CD4-positive, CD25-positive, alpha-beta regulatory T cell (primary cell): ENCODE data around the gene RAE1. TPM values are rescaled to one million over a fixed set of nuclear protein-coding genes. Genes with fewer than 3 reads are reported as not detected.

Source experiments
- ATAC-seq, 2 donors: fragments of 150-1000 bp; cut with Tn5 transposase; one replicate each; pipeline ENCODE4 v1.10.0; 2021; ENCODE audit warnings: low read depth in 2 of 2, moderate number of reproducible peaks in 2 of 2, moderate library complexity in 1 of 2
- DNase-seq, 3 donors: peaks; one replicate each; pipeline versions ENCODE4 v3.0.0 to v3.0.0-alpha.2; 2012 to 2022; ENCODE audit warnings: mixed read lengths in 1 of 3
- H3K27ac ChIP-seq: one replicate; pipeline ENCODE4 v1.7.0; 2013; ENCODE audit warnings: mild to moderate bottlenecking, low read length; ENCODE audit not compliant: insufficient read depth, poor library complexity, severe bottlenecking
- H3K27me3 ChIP-seq: one replicate; pipeline ENCODE4 v1.7.0; 2013; ENCODE audit warnings: low read length; ENCODE audit not compliant: control insufficient read depth, insufficient read depth
- H3K36me3 ChIP-seq: one replicate; pipeline ENCODE4 v1.7.0; 2013; ENCODE audit warnings: mild to moderate bottlenecking, low read length, moderate library complexity; ENCODE audit not compliant: control insufficient read depth, insufficient read depth
- H3K4me1 ChIP-seq: 2 replicates; pipeline ENCODE4 v1.7.0; 2013; ENCODE audit warnings: mild to moderate bottlenecking, low read length; ENCODE audit not compliant: insufficient read depth, control insufficient read depth, poor library complexity, severe bottlenecking
- H3K4me3 ChIP-seq: one replicate; pipeline ENCODE4 v1.7.0; 2013; ENCODE audit warnings: low read depth, mild to moderate bottlenecking, low read length, moderate library complexity
- H3K9me3 ChIP-seq, 2 experiments: 1 replicate in 1 of 2; 2 replicates in 1 of 2; pipeline ENCODE4 v1.7.0; 2013; ENCODE audit warnings: low read length in 2 of 2, mild to moderate bottlenecking in 1 of 2, moderate library complexity in 1 of 2; ENCODE audit not compliant: control insufficient read depth in 2 of 2
- H3K27ac Mint-ChIP-seq, 3 donors: one replicate each; pipeline ENCODE4 v1.8.0; 2020 to 2022; ENCODE audit warnings: mild to moderate bottlenecking in 3 of 3, mixed read lengths in 3 of 3, moderate library complexity in 2 of 3
- H3K27me3 Mint-ChIP-seq: one replicate; pipeline ENCODE4 v1.8.0; 2022; ENCODE audit warnings: mild to moderate bottlenecking, mixed read lengths
- H3K36me3 Mint-ChIP-seq: one replicate; pipeline ENCODE4 v1.8.0; 2020; ENCODE audit warnings: mixed read lengths
- H3K4me1 Mint-ChIP-seq, 4 donors: one replicate each; pipeline ENCODE4 v1.8.0; 2020 to 2022; ENCODE audit warnings: mixed read lengths in 4 of 4, mild to moderate bottlenecking in 1 of 4
- H3K4me3 Mint-ChIP-seq, 4 donors: one replicate each; pipeline ENCODE4 v1.8.0; 2020 to 2022; ENCODE audit warnings: mild to moderate bottlenecking in 4 of 4, mixed read lengths in 4 of 4, moderate library complexity in 3 of 4
- H3K9me3 Mint-ChIP-seq, 7 donors: one replicate each; pipeline ENCODE4 v1.8.0; 2020 to 2022; ENCODE audit warnings: mixed read lengths in 7 of 7, mild to moderate bottlenecking in 3 of 7, moderate library complexity in 2 of 7
- polyA plus RNA-seq, 4 donors: library from polyadenylated mRNA; unstranded; fragments of 300-500 nt; fragmentation: Illumina TruSeq; gene quantifications; one replicate each; pipeline ENCODE4 v1.2.3, GENCODE V29; 2021
- total RNA-seq: library from RNA; stranded (reverse); gene quantifications from one replicate; pipeline ENCODE4 v1.2.3, GENCODE V29; 2022

The RAE1 gene
- total and polyA plus RNA-seq, 5 donors from 2014 or later: 33.0 to 52.1 (median 36.5) TPM

DNA sequence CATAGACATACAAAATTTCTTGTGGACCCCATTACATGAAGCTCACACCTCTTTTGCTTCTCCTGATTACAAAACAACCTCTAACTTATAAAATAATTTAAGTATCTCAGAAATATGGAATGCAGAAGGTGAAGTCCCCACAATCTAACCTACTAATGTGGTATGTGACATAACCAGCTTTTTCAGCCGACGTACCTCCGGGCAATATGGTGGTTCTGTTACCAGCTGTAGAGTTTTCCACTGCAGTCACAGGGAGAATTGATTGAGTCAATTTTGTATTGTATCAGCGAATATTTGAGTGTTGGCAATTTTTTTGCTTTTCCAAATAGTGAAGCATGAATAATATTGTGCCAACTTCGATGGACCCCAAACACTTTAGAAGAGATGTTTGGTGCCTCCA, 37.1 kb upstream of the RAE1 start:
- Histone ChIP-seq H3K4me1 (no peaks in the 10 kb centered on the region), H3K9me3 (no peaks in the 10 kb centered on the region), H3K36me3 (no peaks in the 10 kb centered on the region), H3K27me3 (no peaks in the 10 kb centered on the region), H3K4me3 (no peak overlapping the region), H3K27ac (no peak overlapping the region)
- no peaks in the 10 kb centered on the region for H3K9me3 Mint-ChIP-seq
- DNase-seq (no peak), ATAC-seq (no peak)
- no peaks in the 10 kb centered on the region for H3K4me1 Mint-ChIP-seq
- no peak overlapping the region for H3K27ac Mint-ChIP-seq
- H3K4me3 Mint-ChIP-seq: no peak overlapping the region
- peaks cover 21% of the 10 kb centered on the region for H3K27me3 Mint-ChIP-seq
- no peaks in the 10 kb centered on the region for H3K36me3 Mint-ChIP-seq

DNA sequence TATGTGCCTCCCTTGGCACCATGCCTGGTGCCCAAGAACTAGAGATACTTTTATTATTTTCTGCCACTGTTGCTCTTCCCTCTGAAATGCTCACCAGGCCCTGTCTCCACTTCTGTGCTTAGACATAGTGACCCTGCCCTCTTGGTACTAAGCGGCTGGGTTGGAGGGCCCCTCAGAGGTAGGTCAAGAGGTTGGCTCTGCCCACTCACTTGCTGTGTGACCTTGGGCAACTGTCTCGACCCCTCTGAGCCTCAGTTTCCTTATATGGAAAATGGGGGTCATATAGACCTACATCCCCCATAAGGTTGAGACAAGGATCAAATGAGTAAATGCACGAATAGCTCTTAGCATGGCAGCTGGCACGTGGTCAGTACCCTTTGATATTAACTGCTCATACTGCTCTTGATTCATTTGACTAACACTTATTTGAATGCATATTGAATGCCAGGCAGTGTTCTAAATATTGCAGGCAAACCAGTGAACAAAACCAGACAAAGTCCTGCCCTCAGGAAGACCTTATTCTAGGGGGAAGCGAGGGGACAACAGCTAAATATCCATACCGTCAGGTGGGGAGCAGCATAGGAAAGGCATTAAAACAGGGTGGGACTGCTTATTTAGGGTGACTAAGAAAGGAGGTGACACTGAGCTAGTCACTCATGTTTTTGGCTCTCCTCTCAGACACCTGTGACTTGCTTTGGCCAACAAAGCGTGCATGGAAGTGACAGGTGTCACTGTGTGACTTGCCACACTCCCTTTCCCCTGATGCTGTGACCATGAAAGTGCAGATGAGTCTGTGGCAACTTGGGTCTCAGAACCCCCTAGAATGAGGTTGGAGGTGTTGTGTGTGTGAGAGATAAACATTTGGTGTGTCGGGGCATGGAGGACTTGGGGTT, 35.7 kb upstream of the RAE1 start:
- Mint-ChIP-seq H3K4me1 (no peaks in the 10 kb centered on the region), H3K9me3 (no peaks in the 10 kb centered on the region), H3K4me3 (no peak overlapping the region), H3K27me3 (peaks cover 16% of the 10 kb centered on the region), H3K36me3 (no peaks in the 10 kb centered on the region), H3K27ac (no peak overlapping the region)
- Histone ChIP-seq H3K27ac (no peak overlapping the region), H3K9me3 (no peaks in the 10 kb centered on the region), H3K36me3 (no peaks in the 10 kb centered on the region), H3K4me1 (no peaks in the 10 kb centered on the region), H3K27me3 (peaks cover 8% of the 10 kb centered on the region), H3K4me3 (no peak overlapping the region)
- DNase-seq (no peak), ATAC-seq (no peak)

- Mint-ChIP-seq H3K4me3 (no peak overlapping the region), H3K4me1 (no peaks in the 10 kb centered on the region), H3K27ac (no peak overlapping the region), H3K36me3 (no peaks in the 10 kb centered on the region), H3K27me3 (peaks cover 21% of the 10 kb centered on the region), H3K9me3 (no peaks in the 10 kb centered on the region)
- no peak overlapping the region for H3K4me3 ChIP-seq
- DNase-seq: no peak
- H3K36me3 ChIP-seq: no peaks in the 10 kb centered on the region
- peaks cover 9% of the 10 kb centered on the region for H3K27me3 ChIP-seq
- no peaks in the 10 kb centered on the region for H3K4me1 ChIP-seq
- H3K9me3 ChIP-seq: no peaks in the 10 kb centered on the region
- H3K27ac ChIP-seq: no peak overlapping the region
- ATAC-seq: no peak
Measured at GRCh38 chr20:57315976-57316480, 35.0 kb upstream of the RAE1 start.

DNA sequence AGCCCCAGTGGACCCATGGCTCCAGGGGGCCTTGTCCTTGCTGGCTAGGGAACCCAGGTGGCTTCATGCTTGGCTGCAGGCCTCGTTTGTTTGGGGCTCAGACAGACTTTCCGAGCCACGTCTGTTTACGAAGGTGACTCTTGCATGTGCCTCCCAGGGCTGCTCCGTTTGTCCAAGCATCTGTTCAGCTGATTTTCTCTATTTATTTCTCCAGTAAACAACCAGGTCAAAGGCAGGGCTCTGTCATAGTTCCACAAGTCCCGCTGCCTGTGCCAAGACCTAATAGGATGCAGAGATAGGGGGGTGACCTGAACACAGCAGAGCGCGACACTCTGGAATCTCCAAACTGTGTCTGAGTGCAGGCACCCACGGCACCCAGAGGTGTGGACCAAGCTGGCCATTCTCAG, 34.3 kb upstream of the RAE1 start:
- H3K27me3 ChIP-seq: peaks cover 12% of the 10 kb centered on the region
- H3K4me3 Mint-ChIP-seq: no peak overlapping the region
- ATAC-seq (no peak), DNase-seq (no peak)
- peaks cover 28% of the 10 kb centered on the region for H3K27me3 Mint-ChIP-seq
- no peak overlapping the region for H3K27ac Mint-ChIP-seq
- H3K36me3 ChIP-seq: no peaks in the 10 kb centered on the region
- H3K4me3 ChIP-seq: no peak overlapping the region
- no peaks in the 10 kb centered on the region for H3K36me3 Mint-ChIP-seq
- H3K9me3 Mint-ChIP-seq: no peaks in the 10 kb centered on the region
- H3K4me1 ChIP-seq: no peaks in the 10 kb centered on the region
- H3K27ac ChIP-seq: no peak overlapping the region
- H3K4me1 Mint-ChIP-seq: no peaks in the 10 kb centered on the region
- no peaks in the 10 kb centered on the region for H3K9me3 ChIP-seq

DNA sequence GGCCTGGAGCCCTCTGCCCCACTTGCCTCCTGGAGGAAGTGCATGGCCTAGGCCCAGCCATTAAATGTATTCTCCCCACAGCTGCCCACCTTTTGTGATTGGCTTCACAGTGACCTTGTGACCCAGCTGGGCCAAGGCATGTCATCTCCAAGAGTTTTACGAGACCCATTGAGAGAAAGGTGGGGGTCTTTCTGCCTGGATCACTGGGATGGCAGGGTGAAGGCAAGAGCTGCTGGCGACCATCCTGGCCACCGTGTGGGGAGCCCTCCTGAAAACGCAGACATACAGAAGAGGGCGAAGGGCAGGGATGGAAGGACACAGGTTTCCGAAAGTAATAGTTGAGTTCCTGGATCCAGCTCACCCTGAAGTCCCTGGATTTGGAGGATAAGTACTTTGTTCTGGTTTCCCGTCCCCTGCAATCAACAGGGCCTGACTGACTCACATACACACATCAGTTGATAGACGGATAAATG, 33.7 kb upstream of the RAE1 start:
- Mint-ChIP-seq H3K27ac (no peak overlapping the region), H3K36me3 (no peaks in the 10 kb centered on the region), H3K9me3 (peaks cover 0 to 2% (median 0%) of the 10 kb centered on the region in 7 donors), H3K4me3 (no peak overlapping the region), H3K4me1 (no peaks in the 10 kb centered on the region), H3K27me3 (peaks cover 34% of the 10 kb centered on the region)
- no peaks in the 10 kb centered on the region for H3K4me1 ChIP-seq
- no peak for ATAC-seq
- no peak for DNase-seq
- H3K27ac ChIP-seq: no peak overlapping the region
- H3K36me3 ChIP-seq: no peaks in the 10 kb centered on the region
- H3K9me3 ChIP-seq: no peaks in the 10 kb centered on the region
- H3K4me3 ChIP-seq: no peak overlapping the region
- peaks cover 12% of the 10 kb centered on the region for H3K27me3 ChIP-seq

- Mint-ChIP-seq H3K4me3 (no peak overlapping the region), H3K27me3 (peaks cover 39% of the 10 kb centered on the region), H3K9me3 (peaks cover 0 to 2% (median 0%) of the 10 kb centered on the region in 7 donors), H3K4me1 (no peaks in the 10 kb centered on the region), H3K36me3 (no peaks in the 10 kb centered on the region), H3K27ac (no peak overlapping the region)
- peaks cover 12% of the 10 kb centered on the region for H3K27me3 ChIP-seq
- no peak overlapping the region for H3K4me3 ChIP-seq
- ATAC-seq: no peak
- no peaks in the 10 kb centered on the region for H3K36me3 ChIP-seq
- H3K4me1 ChIP-seq: no peaks in the 10 kb centered on the region
- H3K27ac ChIP-seq: no peak overlapping the region
- no peak for DNase-seq
- H3K9me3 ChIP-seq: no peaks in the 10 kb centered on the region
Measured at GRCh38 chr20:57317789-57318371, 33.2 kb upstream of the RAE1 start.

DNA sequence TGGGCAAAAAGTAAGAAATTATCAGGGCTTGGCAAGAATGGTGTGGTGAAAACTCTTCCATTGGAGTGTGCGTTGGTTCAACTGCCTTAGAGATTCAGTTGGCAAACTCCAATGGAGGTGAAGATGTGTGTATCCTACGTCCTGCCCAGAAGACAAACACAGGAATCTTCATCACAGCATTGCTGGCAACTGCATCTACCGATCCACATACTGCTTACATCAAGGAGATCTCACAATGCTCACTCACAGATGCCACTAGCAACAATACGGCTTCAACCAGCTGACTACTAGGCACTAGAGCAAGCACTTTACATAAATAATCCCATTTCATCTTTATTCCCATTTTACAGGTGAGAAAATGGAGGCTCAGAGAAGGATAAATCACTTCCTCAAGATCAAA, 31.5 kb upstream of the RAE1 start:
- H3K9me3 Mint-ChIP-seq: peaks cover 0 to 6% (median 2%) of the 10 kb centered on the region in 7 donors
- H3K9me3 ChIP-seq: no peaks in the 10 kb centered on the region
- ATAC-seq (no peak), DNase-seq (no peak)
- H3K27ac ChIP-seq: no peak overlapping the region
- H3K36me3 ChIP-seq: no peaks in the 10 kb centered on the region
- no peak overlapping the region for H3K4me3 Mint-ChIP-seq
- peaks cover 45% of the 10 kb centered on the region for H3K27me3 Mint-ChIP-seq
- H3K27me3 ChIP-seq: peaks cover 16% of the 10 kb centered on the region
- no peaks in the 10 kb centered on the region for H3K4me1 ChIP-seq
- H3K36me3 Mint-ChIP-seq: no peaks in the 10 kb centered on the region
- no peaks in the 10 kb centered on the region for H3K4me1 Mint-ChIP-seq
- H3K4me3 ChIP-seq: no peak overlapping the region
- H3K27ac Mint-ChIP-seq: no peak overlapping the region
